ENCODE results near the gene SHQ1.
"Not testable (repeated sequence)": the region's sequence is repeated elsewhere in the genome, so short reads cannot be mapped to it uniquely, and the experiment has no call there.

The SHQ1 gene

GRCh38 chr3:72739531-72740466 lies 108.4 kb downstream of the SHQ1 start:
- no peak for TF ChIP-seq CTCF (conservative IDR thresholded peaks at IDR 0.05; ENCODE audit: low read depth, low read length)
- Histone ChIP-seq H2AFZ (ENCODE audit: low read depth) (no peak overlapping the region), H3K4me1 (ENCODE audit: low read depth, poor library complexity, severe bottlenecking) (no peaks in the 10 kb centered on the region), H3K9ac (no peak overlapping the region), H3K4me2 (no peak overlapping the region), H3K27me3 (ENCODE audit: insufficient read depth, low read depth) (no peaks in the 10 kb centered on the region), H3K4me3 (IDR thresholded peaks at IDR 0.05; ENCODE audit: insufficient read depth, low read depth, low read length) (no peak overlapping the region), H3K27ac (no peak overlapping the region), H3K36me3 (ENCODE audit: insufficient read depth) (no peaks in the 10 kb centered on the region), H4K20me1 (ENCODE audit: insufficient read depth) (no peaks in the 10 kb centered on the region), H3K79me2 (ENCODE audit: insufficient read depth, low read depth) (no peaks in the 10 kb centered on the region)

GRCh38 chr3:72738752-72739530 lies 109.3 kb downstream of the SHQ1 start:
- Histone ChIP-seq H3K9ac (no peak overlapping the region), H3K4me2 (no peak overlapping the region), H3K27me3 (ENCODE audit: insufficient read depth, low read depth) (no peaks in the 10 kb centered on the region), H3K4me1 (ENCODE audit: low read depth, poor library complexity, severe bottlenecking) (no peaks in the 10 kb centered on the region), H3K27ac (no peak overlapping the region), H3K79me2 (ENCODE audit: insufficient read depth, low read depth) (no peaks in the 10 kb centered on the region), H3K4me3 (IDR thresholded peaks at IDR 0.05; ENCODE audit: insufficient read depth, low read depth, low read length) (no peak overlapping the region), H4K20me1 (ENCODE audit: insufficient read depth) (no peaks in the 10 kb centered on the region), H3K36me3 (ENCODE audit: insufficient read depth) (no peaks in the 10 kb centered on the region), H2AFZ (ENCODE audit: low read depth) (no peak overlapping the region)
- TF ChIP-seq CTCF (conservative IDR thresholded peaks at IDR 0.05; ENCODE audit: low read depth, low read length) = no peak

- not testable (repeated sequence) for H3K27me3 ChIP-seq (ENCODE audit: insufficient read depth, low read depth); H3K9ac ChIP-seq; H3K4me3 ChIP-seq (IDR thresholded peaks at IDR 0.05; ENCODE audit: insufficient read depth, low read depth, low read length); H3K4me2 ChIP-seq; H3K4me1 ChIP-seq (ENCODE audit: low read depth, poor library complexity, severe bottlenecking); H4K20me1 ChIP-seq (ENCODE audit: insufficient read depth); H3K27ac ChIP-seq; H3K79me2 ChIP-seq (ENCODE audit: insufficient read depth, low read depth); H3K36me3 ChIP-seq (ENCODE audit: insufficient read depth); H2AFZ ChIP-seq (ENCODE audit: low read depth)
These were observed 113.2 kb downstream of the SHQ1 start for GRCh38 chr3:72735072-72735471.

- no peak overlapping the region for H3K4me3 ChIP-seq (IDR thresholded peaks at IDR 0.05; ENCODE audit: insufficient read depth, low read depth, low read length)
- H3K27ac ChIP-seq = no peak overlapping the region
- TF ChIP-seq CTCF (conservative IDR thresholded peaks at IDR 0.05; ENCODE audit: low read depth, low read length) = no peak
- H3K36me3 ChIP-seq (ENCODE audit: insufficient read depth) = no peaks in the 10 kb centered on the region
- H3K27me3 ChIP-seq (ENCODE audit: insufficient read depth, low read depth) = no peaks in the 10 kb centered on the region
- H3K4me2 ChIP-seq = no peak overlapping the region
- H3K9ac ChIP-seq = no peak overlapping the region
- H3K79me2 ChIP-seq (ENCODE audit: insufficient read depth, low read depth) = no peaks in the 10 kb centered on the region
- H4K20me1 ChIP-seq (ENCODE audit: insufficient read depth) = no peaks in the 10 kb centered on the region
- H2AFZ ChIP-seq (ENCODE audit: low read depth) = no peak overlapping the region
- H3K4me1 ChIP-seq (ENCODE audit: low read depth, poor library complexity, severe bottlenecking) = no peaks in the 10 kb centered on the region
These were observed 114.6 kb downstream of the SHQ1 start for GRCh38 chr3:72733676-72734075.

- not testable (repeated sequence) for H4K20me1 ChIP-seq (ENCODE audit: insufficient read depth)
These were observed 115.4 kb downstream of the SHQ1 start for GRCh38 chr3:72732666-72733345.

More at GRCh38 chr3:72732666-72733345, 115.4 kb downstream of the SHQ1 start:
- not testable (repeated sequence) for H3K27me3 ChIP-seq (ENCODE audit: insufficient read depth, low read depth); H3K79me2 ChIP-seq (ENCODE audit: insufficient read depth, low read depth); H3K36me3 ChIP-seq (ENCODE audit: insufficient read depth); H3K4me1 ChIP-seq (ENCODE audit: low read depth, poor library complexity, severe bottlenecking); H3K4me2 ChIP-seq; H3K27ac ChIP-seq; H2AFZ ChIP-seq (ENCODE audit: low read depth); H3K9ac ChIP-seq; H3K4me3 ChIP-seq (IDR thresholded peaks at IDR 0.05; ENCODE audit: insufficient read depth, low read depth, low read length)

Measured in KMS-11 (cell line).